Calu3 (cell line): ENCODE results near the gene ARHGAP26. TPM values are rescaled to one million over a fixed set of nuclear protein-coding genes. Genes with fewer than 3 reads are reported as not detected.

Source experiments
- BruUV-seq: library from RNA; stranded (reverse); fragments of 400-500 nt; replicated peaks from 2 replicates; lab custom pipeline; 2021; lab: Mats Ljungman, UMichigan
- CTCF ChIA-PET: fragments of 300-600 bp; sonication (Branson Sonifier 250); formaldehyde crosslinking; loops from one replicate; lab custom pipeline; 2022; ENCODE audit warnings: antibody characterized with exemption; lab: Charles Lee
- DNase-seq: peaks from one replicate; pipeline ENCODE4 v3.0.0; 2022
- H3K27ac Mint-ChIP-seq: one replicate; pipeline ENCODE4 v1.8.0; 2022; ENCODE audit warnings: mixed read lengths; ENCODE audit not compliant: unreplicated experiment
- H3K27me3 Mint-ChIP-seq: one replicate; pipeline ENCODE4 v1.8.0; 2022; ENCODE audit warnings: mixed read lengths; ENCODE audit not compliant: unreplicated experiment
- H3K36me3 Mint-ChIP-seq: one replicate; pipeline ENCODE4 v1.8.0; 2022; ENCODE audit warnings: mild to moderate bottlenecking, moderate library complexity, mixed read lengths; ENCODE audit not compliant: insufficient read depth, unreplicated experiment
- H3K4me1 Mint-ChIP-seq: one replicate; pipeline ENCODE4 v1.8.0; 2022; ENCODE audit warnings: mild to moderate bottlenecking, low read depth, mixed read lengths; ENCODE audit not compliant: unreplicated experiment
- H3K4me3 Mint-ChIP-seq: one replicate; pipeline ENCODE4 v1.8.0; 2022; ENCODE audit warnings: mild to moderate bottlenecking, low read depth, moderate library complexity, mixed read lengths; ENCODE audit not compliant: unreplicated experiment
- H3K9me3 Mint-ChIP-seq: one replicate; pipeline ENCODE4 v1.8.0; 2022; ENCODE audit warnings: low read depth, mixed read lengths; ENCODE audit not compliant: unreplicated experiment
- CTCF ChIP-seq: fragments of 200-600 bp; IDR thresholded peaks from one replicate; pipeline ENCODE4 v1.8.0; 2022; ENCODE audit warnings: antibody characterized with exemption; ENCODE audit not compliant: unreplicated experiment
- intact Hi-C: fragments of 100-400 bp; cut with micrococcal nuclease; formaldehyde crosslinking; loops from one replicate; pipeline ENCODE4 v1.10.0; 2022; ENCODE audit not compliant: unreplicated experiment
- total RNA-seq: library from RNA; stranded (reverse); gene quantifications from 2 replicates; pipeline ENCODE4 v1.2.3, GENCODE V29; 2022

Gene ARHGAP26
- total RNA-seq, 1 experiment from 2014 or later: 118 TPM

- intact Hi-C loops: no loop called here
- no peaks in the 10 kb centered on the region for H3K9me3 Mint-ChIP-seq
- H3K27ac Mint-ChIP-seq: no peak overlapping the region
- H3K36me3 Mint-ChIP-seq: peaks cover 3% of the 10 kb centered on the region
- peaks cover 11% of the 10 kb centered on the region for H3K4me1 Mint-ChIP-seq
- no peak for TF ChIP-seq CTCF
- H3K27me3 Mint-ChIP-seq: no peaks in the 10 kb centered on the region
- DNase-seq: no peak
- no peak overlapping the region for H3K4me3 Mint-ChIP-seq
- no TSS peak for BruUV-seq
- CTCF ChIA-PET: no interaction called here
These were observed 505.6 kb downstream of the ARHGAP26 start for GRCh38 chr5:143275512-143276363.

- Mint-ChIP-seq H3K27ac (no peak overlapping the region), H3K36me3 (peaks cover 3% of the 10 kb centered on the region), H3K4me1 (peaks cover 11% of the 10 kb centered on the region), H3K4me3 (no peak overlapping the region), H3K9me3 (no peaks in the 10 kb centered on the region), H3K27me3 (no peaks in the 10 kb centered on the region)
- no TSS peak for BruUV-seq
- CTCF ChIA-PET: interaction anchor here (0.5 kb wide), 1 partner anchor 714 kb away, joined by 3 read pairs; no protein-coding TSS in a partner anchor
- intact Hi-C loops: no loop called here
- no peak for DNase-seq
- TF ChIP-seq CTCF: no peak
These were observed 507.4 kb downstream of the ARHGAP26 start for GRCh38 chr5:143277536-143277935.

Other genes starting within 250 kb of the ARHGAP26 start
- not detected in 2 replicates for gene FGF1, start 84.3 kb upstream of the ARHGAP26 start, total RNA-seq